Tibial nerve (tissue), 3 donors: Measurements from ENCODE around the gene CDHR5.

Experiments
- POLR2A ChIP-seq, 2 donors: fragments of 450-650 bp; IDR thresholded peaks; one replicate each; pipeline ENCODE4 v1.6.1; 2017; ENCODE audit warnings: antibody characterized with exemption in 2 of 2, mild to moderate bottlenecking in 2 of 2, moderate library complexity in 2 of 2
- TF ChIP-seq, protein P1 (sequence below), 5 experiments: fragments of 200-600 bp in 3 of 5; fragments of 450-650 bp in 2 of 5; sonication (generic) in 3 of 5; IDR thresholded peaks; one replicate each; pipeline ENCODE4 v1.5.1; 2016 to 2019; ENCODE audit warnings: antibody characterized with exemption in 5 of 5, mild to moderate bottlenecking in 3 of 5, moderate library complexity in 2 of 5

DNA sequence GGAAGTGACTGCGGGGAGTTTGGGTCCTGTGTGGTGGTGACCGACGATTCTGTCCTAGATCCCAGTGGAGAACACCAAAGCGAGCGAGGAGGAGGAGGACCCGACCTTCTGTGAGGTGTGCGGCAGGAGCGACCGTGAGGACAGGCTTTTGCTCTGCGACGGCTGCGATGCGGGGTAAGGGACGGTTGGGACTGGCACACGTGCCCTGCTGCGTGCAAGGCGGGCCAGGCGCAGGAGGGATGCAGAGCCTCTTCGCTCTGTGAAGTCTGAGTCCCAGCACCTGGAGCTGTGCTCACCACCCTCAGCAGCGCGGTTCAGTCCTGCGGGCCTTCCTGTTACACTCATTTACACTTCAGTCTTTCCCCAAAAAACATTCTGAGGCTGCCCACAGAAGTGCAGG, 32.3 kb downstream of the CDHR5 start:
- TF ChIP-seq, protein P1, sequence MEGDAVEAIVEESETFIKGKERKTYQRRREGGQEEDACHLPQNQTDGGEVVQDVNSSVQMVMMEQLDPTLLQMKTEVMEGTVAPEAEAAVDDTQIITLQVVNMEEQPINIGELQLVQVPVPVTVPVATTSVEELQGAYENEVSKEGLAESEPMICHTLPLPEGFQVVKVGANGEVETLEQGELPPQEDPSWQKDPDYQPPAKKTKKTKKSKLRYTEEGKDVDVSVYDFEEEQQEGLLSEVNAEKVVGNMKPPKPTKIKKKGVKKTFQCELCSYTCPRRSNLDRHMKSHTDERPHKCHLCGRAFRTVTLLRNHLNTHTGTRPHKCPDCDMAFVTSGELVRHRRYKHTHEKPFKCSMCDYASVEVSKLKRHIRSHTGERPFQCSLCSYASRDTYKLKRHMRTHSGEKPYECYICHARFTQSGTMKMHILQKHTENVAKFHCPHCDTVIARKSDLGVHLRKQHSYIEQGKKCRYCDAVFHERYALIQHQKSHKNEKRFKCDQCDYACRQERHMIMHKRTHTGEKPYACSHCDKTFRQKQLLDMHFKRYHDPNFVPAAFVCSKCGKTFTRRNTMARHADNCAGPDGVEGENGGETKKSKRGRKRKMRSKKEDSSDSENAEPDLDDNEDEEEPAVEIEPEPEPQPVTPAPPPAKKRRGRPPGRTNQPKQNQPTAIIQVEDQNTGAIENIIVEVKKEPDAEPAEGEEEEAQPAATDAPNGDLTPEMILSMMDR (IDR thresholded peaks at IDR 0.05) = no peak
- no peak for TF ChIP-seq POLR2A (IDR thresholded peaks at IDR 0.05)
